HG02943 (cell line): ENCODE results near the gene MRPL36.
A peak's percentile ranks its signal among the peaks of the same experiment; 100 is the strongest.
"Not testable (repeated sequence)": the region's sequence is repeated elsewhere in the genome, so short reads cannot be mapped to it uniquely, and the experiment has no call there.

Experiments used
- ATAC-seq: cut with Tn5 transposase; IDR thresholded peaks from one replicate; pipeline ENCODE4 v1.9.1; 2021; ENCODE audit warnings: mild to moderate bottlenecking, low read depth, moderate library complexity; ENCODE audit not compliant: unreplicated experiment

MRPL36 gene

DNA sequence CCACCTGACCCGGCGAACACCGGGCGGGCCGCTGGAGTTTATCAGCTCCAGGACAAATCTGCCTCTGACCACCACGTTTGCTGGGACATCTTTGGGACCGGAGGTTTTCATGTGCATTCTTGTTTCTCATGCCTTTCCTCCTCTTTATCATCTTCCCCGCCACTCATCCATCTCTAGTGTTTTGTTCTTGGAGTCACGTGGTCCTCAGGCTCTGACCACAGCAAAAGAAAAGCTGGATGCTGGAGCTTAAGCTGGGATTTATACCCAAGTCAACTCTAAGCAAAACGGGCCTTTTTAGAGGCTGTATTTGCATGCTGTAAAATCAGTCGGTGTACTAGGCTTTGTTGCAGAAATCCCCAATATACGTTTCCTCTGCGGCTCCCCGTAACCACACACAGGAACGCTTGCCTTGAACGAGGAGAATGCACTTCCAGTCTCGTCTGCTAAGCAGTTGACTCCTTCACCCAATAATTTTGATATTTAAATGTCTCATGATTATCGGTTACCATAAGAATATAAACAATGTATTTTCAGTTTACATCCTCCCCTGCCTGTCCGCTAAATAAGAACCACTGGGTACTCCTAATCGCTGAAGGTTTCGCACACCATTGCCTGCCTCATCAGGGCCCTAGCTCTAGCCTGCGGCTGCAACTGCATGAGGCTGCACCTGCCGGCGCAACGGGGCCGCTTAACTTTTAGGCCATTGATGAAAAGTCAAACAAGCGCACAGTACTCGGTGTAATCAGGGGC lies 1.0 kb upstream of the MRPL36 start:
- ATAC-seq: peak; percentile 42

DNA sequence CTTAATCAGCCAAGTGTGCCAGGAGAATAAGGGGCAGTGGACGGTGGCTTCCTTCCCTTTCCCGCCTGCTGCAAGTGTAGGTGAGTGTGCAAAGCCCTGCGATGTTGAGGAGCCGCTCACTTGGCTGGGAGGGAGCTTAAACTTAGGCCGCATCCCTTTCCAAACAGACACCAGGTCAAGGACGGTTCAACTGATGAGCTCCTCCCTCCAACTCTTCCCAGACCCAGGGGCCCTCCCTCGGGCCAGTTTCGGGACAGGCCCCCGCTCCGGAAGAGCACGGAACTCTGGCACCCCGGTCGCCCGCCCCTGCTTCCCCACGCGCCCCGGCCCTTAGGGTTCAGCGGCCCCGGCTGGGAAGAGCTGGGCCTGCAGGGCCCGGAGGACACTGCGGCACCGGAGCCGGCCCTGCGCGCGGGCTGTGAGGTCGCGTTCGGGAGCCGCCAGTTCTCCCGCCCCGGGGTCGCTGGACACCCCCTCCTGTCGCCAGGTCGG lies 481 bp downstream of the MRPL36 start:
- ATAC-seq: peak; percentile 10

DNA sequence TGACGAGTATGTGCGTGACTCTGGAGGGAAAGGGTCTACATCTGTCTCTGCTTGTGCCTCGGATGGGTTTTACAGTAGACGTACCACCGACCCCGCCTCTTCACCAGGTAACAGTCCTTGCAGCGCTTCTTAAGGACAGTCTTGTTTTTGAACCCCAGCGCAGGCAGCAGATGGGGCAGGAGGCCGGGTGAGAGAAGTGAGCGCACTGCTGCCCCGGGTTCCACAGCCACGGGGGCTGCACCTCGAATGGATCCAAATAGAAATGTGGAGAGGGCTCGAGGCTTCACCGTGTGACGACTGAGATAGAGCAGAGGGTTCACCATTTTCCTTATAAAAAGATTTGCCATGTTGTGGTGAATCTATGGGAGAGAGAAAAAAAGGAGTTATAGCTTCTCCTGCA lies 1.0 kb downstream of the MRPL36 start:
- ATAC-seq: not testable (repeated sequence)

DNA sequence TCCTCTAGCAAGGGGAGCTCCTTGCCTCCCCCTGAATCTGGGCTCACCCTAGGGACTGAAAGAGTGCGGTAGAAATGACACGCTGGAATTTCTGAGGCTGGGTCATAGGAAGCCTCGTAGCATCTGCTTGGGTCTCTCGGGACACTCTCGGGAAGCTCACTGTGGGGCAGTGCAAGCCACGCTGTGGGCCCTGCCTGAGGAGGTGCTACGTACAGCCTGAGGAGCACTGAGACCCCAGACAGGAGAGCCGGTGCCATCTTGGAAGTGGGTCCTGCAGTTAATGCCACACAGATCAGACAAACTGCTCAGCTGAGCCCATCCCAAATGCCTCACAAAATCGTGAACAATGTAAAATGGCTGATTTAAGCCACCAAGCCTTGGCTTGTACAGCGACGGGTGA lies 1.8 kb downstream of the MRPL36 start:
- ATAC-seq: no peak

DNA sequence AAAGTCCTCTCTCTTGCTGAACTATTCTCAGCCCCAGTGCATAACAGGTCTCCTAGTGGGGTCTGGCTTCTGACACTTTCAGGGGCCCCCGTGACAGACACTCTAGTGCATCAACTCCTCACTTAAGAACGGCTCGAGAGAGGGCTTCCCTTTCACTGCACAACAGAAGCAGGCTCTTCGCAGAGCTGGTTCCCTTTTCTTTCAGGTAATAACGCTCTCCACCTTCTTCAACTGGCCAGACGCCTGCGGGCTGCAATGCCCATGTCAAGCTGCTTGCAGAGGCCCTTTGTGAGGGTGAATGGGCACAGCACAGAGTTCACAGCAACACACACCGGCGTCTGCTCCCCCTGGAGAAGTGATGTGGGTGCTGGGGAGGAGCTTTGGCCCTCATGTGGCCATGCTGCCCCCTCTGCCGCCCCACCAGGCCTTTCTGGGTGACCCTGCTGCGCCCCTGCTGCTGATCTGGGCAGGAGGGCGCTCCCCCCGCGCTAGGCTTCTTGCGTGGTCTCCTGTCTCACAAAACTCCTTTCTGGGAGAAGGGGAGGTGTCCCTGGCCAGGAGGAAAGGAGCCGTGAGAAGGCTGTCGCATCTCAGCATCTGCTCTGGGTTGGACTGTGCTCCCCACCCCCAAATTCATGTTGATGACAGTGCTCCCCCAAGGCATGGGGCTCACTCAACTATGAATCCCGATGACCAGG lies 2.4 kb downstream of the MRPL36 start:
- no peak for ATAC-seq

DNA sequence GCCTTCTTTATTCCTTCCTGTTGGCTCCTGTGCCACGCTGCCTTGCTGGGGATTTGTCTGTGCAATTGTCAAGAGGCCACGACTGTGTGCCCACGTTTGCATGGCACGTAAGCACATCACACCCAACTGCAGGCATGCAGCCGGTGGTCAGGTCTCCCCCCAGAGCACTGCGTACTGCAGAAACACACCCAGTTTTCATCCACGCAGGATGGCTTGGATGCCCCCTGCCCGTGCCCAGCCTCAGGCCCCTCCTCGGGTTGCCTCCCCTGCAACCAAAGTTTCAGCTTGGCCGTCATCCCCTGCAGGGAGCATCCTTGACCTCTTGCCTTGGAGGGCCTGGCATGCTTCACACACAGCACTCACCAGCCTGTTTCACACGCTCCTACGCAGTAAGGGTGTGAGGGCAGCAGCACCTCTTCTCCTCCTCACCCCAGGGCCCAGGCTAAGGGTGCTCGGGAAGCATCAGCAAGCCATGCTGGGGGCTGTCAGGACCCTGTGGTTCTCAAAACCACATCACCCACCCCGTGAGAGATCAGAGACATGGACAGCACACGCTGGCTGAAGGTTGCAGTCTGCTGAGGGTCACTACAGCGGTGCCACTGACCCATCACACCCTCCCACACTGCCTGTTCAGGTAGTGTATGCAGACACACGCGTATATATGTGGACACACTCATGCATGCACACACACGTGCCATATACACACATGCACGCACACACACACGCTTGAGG lies 3.1 kb downstream of the MRPL36 start:
- ATAC-seq: no peak

DNA sequence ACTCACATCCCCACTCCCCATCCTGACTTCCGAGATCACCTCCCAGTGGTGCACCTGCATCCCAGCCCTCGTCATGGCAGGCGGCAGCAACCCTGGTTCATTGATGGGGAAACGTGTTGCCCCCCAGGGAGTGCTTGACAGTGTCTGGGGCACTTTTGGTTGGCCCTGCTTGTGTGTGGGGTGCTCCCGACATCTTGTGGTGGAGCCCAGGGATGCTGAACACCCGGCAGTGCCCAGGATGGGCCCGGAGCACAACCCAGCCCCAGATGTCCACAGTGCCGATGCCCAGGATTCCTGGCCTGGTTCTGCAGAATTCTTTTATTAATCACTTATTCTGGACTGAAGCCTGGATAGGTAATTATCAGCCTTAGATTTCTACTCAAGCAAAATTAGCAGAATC lies 3.7 kb downstream of the MRPL36 start:
- ATAC-seq: no peak

DNA sequence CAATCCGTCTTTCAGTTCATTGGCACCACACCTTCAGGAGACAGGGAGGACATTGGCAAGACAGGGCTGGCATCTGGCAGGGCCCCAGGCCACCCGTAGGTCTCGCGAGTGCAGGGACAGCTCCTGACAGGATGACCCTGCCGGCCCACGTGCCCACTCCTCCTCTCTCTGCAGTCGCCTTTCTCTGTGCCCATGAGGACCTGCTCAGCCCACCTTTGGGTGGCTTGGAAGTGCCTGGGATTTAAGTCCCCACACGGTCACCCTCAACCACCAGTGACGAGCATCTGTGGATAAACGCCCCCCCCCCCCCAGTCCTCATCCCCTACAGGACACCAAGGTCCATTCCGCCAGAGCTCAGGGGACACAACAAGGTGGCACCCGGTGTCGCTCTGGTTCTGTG lies 4.1 kb downstream of the MRPL36 start:
- ATAC-seq: no peak

DNA sequence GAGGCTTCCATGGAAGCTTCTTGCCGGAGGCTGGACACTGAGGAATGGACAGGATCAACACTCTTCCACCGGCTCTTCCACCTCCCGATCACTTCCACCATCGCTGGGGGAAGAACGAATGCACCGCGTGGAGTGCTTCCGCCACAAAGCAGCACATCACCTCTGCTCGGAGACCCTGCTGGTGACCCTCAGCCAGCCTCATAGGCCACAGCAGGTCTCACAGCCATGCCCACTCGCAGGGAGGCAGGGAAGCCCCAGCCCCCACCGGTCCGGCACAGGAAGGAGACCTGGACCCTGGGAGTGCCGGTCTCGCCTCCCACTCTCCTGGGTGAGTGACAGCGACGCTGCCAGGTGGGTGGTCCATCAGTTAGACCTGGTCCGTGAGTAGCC lies 4.7 kb downstream of the MRPL36 start:
- ATAC-seq: no peak

DNA sequence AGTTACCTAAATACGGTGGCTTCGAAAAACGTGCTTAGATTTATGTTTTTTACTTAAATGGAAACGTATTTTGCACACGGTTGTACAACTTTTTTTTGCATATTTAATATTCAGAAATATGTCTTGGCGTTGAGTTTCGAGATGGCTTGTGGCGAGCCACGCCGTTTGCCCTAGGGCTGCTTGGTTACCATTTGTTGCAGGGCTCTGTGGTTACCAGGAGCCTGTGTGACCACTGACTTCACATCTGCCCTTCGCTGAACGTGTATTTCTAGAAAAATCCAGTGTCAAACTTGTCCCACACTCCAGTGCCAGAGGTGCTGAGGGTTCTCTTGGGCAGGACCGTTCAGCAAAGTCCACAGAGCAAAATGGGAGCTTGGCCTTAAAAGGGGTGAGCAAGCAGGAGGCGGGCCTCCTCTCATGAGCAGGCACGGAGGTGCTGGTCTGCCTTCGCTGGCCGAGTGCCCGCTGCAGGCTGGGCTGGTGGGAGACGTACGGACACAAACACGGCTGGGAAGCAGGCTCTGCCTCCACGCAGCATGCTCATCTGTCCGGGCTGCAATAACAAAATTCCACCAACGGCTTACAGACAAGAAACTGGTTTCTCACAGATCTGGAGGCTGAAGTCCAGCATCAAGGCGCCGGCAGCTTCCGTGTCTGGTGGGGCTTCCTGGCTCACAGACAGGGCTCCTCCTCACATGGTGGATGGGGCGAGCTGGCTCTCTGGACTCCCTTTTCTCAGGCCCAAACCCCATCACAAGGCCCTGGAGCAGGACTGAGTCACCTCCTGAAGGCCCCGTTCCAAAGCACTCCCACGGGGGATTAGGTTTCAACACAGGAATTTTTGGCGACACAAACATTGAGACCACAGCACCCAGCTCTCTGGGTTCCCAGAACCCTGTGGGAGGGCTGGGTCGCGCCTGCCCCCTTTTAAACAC lies 5.4 kb downstream of the MRPL36 start:
- no peak for ATAC-seq

DNA sequence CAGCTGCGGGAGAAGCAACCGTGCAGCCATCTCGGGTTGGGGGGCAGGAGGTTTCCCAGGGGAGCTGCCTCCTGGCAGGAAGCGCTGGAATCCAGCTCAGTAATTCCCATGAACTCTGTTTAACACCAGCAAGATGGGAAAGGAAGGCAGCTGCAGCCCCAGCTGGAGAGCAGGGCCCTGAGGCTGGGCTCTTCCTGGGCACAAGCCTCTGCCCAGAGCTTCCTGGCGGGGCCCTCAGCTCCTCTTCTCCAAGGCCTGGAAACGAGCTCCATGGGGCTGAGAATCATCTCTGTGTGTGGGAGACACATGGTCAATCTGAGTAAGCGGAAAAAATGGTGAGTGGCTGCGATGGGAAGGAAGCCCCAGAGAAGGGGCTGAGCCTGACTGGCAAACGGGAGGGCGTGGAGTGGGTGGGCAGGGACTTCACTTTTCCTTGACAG lies 6.3 kb downstream of the MRPL36 start:
- no peak for ATAC-seq

DNA sequence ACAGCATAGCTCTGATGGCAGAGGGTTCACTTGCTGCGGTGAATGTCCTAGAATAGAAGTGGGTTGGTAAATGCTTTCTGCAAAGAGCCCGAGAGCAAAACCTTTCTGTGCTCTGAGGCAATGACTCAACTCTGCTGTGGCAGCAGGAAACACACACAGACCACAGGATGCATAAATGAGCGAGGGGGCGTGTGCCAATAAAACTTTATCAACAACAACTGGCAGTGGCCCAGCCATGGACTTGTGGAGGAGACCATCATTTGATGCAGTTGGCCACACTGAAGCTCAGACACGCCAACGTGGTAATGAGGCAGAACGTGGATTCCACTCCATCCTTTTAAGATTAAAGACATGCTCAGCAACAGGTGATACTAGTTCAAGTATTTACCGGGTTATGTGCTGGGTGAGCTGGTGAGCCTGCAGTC lies 6.8 kb downstream of the MRPL36 start:
- ATAC-seq: peak; percentile 97

DNA sequence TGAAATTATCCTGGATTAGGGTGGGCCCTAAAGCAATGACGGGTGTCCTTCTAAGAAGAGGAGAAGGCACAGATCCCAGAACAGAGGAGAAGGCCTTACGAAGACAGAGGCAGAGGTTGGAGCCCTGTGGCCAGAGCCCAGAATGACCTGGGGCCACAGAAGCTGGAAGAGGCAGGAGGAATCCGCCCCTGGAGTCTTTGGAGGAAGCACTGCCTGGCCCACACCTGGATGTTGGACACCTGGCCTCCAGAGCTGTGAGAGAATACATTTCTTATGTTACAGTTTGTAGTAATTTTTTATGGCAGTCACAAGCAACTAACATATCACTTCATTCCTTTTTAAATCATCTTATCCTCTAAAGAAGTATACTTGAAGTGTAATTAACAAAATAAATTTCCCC lies 8.5 kb downstream of the MRPL36 start:
- no peak for ATAC-seq

DNA sequence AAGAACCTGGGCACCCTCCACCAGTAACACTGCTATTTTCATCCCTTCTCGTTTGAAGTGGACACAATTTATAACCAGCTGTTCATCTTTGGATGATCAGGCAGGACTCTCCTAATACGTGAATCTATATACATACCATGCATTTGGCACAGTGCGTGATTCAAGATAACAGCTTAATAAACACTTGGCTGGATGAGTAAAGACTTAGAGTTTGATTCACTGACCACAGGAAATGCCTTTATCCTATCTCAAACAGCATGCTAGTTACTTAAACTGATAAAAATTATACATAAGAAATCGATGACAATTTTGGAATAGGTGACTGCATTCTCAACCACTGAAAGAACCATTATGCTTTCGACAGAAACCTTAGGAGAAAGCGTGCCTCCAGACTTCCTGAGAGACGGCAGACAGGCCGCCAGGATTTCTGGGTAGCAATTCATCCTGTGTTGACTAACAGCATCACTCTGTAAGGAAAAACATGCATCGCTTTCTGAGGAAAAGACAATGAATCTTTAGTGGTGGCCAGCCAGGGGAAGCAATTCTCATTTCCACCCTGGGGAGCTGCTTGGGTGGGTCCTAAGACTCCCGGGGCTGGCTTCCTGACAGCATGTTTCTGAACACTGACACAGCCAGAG lies 9.7 kb downstream of the MRPL36 start:
- ATAC-seq: no peak

DNA sequence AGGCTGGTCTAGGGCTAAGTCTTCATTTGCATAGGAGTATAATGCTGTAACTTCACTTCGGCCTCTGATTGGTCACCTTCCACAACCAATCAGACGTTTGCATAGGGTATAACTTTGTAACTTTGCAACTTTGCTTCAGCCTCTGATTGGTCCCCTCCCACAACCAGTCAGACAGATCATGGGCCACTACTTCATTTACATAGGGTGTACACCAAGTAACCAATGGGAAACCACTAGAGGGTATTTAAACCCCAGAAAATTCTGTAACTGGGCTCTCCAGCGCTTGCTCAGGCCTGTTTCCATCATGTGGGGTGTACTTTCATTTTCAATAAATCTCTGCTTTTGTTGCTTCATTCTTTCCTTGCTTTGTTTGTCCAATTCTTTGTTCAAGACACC lies 10.2 kb downstream of the MRPL36 start:
- not testable (repeated sequence) for ATAC-seq

DNA sequence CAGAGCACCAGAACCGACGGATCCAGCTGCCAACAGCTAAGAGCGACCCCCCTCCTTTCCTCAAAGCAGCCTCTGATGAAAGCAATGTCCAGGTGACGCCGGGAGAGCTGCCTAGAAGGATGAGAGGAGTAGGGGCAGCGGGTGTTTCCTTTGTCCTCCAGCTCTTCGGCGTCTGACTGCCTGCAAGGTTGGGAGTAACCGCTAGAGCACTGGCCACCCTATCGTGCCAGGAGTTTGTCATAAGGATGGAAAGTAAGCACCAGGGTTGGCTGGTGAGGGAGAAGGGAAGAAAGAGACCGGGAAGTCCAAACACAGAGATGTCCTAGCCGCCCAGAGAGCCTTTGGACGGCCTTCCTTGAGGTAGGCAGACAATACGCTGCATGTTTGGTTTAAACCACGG lies 10.8 kb downstream of the MRPL36 start:
- ATAC-seq: no peak

DNA sequence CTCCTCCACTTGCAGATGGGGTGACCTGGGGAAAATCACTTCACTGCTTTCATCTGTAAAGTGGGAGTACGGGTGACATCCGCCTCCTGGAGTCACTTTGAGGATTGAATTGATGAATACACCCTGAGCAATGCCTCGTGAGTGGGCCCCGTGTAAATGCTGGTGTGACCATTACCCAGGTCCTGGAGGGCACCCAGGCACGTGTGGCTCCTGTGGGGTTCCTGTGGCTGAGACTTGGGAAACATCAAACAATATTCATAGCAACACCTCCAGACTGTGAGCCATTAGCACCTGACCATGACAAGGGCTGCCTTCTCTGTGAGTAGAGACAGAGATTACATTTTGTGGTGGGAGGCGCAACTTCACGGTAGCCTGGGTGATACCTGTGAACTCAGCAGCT lies 11.4 kb downstream of the MRPL36 start:
- no peak for ATAC-seq

DNA sequence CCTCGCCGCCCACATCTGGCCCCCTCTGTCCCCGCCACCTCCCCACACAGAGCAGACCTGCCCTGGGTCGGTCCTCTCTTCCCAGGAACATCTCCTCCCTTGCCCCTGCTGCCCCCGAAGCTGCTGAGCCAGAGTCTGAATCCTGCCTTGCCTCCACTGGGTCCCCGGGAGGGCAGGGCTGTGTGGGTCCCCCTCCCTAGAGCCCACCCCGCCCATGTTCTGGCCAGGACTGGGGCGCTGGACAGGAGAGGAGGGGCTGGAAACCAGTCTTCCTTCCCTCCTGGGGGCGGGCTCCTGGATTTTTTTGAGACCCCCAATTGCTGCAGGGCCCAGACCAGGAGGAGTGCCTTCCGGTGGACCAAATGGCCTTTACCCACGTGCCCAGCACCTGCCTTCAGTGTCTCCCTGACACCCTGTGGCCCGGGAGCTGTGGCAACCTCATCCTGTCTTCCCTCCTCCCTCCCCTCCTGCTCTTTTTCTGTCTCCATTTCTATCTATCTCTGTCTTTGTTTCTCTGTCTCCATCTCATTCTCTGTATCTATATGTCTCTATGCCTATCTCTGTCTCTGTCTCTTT lies 12.1 kb downstream of the MRPL36 start:
- ATAC-seq: no peak
